Measurements from ENCODE around the gene MEGF9.

DNA sequence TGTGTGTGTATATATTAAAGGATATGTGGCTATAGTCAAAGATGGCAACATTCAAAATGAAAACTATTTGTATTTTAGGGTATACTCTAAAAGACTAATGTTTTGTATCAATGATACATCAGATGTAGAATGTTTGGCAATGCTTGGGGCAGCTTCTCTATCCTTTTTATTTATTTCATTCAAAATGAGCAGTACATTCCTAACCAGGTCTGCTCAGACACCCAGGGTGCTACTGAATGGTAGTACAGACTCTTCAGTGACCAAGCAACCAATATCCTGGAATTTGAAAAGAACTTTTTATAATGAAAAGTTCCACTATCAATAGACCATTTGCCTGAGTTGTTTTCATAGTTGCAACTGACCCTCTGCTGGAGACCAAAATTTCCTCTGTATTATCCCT lies 23.9 kb downstream of the MEGF9 start:
- no peak for TF ChIP-seq POLR2A (IDR thresholded peaks at IDR 0.05)
- TF ChIP-seq, protein P1, sequence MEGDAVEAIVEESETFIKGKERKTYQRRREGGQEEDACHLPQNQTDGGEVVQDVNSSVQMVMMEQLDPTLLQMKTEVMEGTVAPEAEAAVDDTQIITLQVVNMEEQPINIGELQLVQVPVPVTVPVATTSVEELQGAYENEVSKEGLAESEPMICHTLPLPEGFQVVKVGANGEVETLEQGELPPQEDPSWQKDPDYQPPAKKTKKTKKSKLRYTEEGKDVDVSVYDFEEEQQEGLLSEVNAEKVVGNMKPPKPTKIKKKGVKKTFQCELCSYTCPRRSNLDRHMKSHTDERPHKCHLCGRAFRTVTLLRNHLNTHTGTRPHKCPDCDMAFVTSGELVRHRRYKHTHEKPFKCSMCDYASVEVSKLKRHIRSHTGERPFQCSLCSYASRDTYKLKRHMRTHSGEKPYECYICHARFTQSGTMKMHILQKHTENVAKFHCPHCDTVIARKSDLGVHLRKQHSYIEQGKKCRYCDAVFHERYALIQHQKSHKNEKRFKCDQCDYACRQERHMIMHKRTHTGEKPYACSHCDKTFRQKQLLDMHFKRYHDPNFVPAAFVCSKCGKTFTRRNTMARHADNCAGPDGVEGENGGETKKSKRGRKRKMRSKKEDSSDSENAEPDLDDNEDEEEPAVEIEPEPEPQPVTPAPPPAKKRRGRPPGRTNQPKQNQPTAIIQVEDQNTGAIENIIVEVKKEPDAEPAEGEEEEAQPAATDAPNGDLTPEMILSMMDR (IDR thresholded peaks at IDR 0.05) = no peak
- TF ChIP-seq POLR2AphosphoS5 (IDR thresholded peaks at IDR 0.05) = no peak

Data from gastroesophageal sphincter (tissue), 3 donors.